HG02798 (cell line): ENCODE measurements around the gene BCL2L12.
"Not testable (repeated sequence)": the region's sequence is repeated elsewhere in the genome, so short reads cannot be mapped to it uniquely, and the experiment has no call there.

ENCODE experiments used
- ATAC-seq: cut with Tn5 transposase; IDR thresholded peaks from one replicate; pipeline ENCODE4 v1.9.1; 2021; ENCODE audit warnings: mild to moderate bottlenecking; ENCODE audit not compliant: unreplicated experiment, poor library complexity

BCL2L12 gene

DNA sequence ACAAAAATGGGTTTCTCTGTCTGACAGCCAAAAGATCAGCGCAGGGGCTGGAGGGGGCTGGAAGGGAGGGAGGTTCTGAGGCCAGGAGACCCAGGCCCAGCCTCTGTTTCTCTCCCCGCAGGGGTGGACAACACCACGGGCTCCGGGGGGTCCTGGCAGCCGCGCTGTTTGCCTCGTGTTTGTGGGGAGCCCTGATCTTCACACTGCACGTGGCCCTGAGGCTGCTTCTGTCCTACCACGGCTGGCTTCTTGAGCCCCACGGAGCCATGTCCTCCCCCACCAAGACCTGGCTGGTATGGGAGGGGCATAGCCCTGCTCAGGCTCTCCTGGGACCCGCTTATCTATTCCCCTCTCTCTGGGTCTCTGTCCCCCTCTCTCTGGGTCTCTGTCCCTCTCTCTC, 34.8 kb downstream of the BCL2L12 start:
- no peak for ATAC-seq

- no peak for ATAC-seq
Measured at GRCh38 chr19:49701271-49701786, 35.6 kb downstream of the BCL2L12 start.

GRCh38 chr19:49704888-49705642, 39.3 kb downstream of the BCL2L12 start:
- ATAC-seq = no peak

GRCh38 chr19:49705919-49706318, 40.2 kb downstream of the BCL2L12 start:
- no peak for ATAC-seq

DNA sequence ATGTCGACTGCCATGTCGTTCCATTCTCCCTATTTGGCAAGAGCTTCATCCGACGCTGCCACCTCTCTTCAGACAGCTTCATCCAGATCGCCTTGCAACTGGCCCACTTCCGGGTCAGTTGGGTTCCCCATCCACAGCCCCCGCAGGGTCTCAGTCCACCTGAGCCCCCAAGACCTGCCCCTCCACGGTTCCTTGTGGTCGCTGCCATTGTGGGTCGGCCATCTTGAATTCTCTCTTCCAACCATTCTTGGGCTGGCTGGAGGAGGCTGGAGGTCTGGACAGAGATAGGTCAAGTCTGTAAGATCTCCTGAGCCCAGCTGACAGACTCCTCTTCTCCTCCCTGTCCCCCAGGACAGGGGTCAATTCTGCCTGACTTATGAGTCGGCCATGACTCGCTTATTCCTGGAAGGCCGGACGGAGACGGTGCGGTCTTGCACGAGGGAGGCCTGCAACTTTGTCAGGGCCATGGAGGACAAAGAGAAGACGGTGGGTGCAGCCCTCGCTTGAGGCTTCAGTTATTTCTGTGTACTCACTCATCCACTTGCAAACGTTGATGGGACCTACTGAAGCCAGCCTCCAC, 44.7 kb downstream of the BCL2L12 start:
- no peak for ATAC-seq

DNA sequence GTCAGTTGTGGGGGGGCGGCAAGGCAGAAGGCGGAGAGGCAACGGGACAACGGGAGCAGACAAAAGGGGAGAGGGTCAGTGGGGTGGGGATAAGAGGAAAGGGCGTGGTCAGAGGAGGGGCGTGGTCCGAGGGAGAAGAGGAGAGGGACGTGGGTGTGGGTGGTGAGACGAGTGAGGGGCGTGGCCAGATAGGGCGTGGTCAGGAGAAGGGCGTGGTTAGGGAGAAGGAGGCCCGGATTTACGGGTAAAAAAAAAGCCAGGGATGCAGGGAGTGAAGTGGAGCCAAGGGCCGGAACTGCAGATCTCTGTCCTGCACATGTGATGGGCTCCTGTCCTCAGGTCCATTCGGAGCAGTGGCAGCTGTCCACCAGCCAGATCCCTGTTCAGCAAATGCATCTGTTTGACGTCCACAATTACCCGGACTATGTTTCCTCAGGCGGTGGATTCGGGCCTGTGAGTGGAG, 46.7 kb downstream of the BCL2L12 start:
- ATAC-seq = no peak

GRCh38 chr19:49713236-49713845, 47.6 kb downstream of the BCL2L12 start:
- no peak for ATAC-seq

DNA sequence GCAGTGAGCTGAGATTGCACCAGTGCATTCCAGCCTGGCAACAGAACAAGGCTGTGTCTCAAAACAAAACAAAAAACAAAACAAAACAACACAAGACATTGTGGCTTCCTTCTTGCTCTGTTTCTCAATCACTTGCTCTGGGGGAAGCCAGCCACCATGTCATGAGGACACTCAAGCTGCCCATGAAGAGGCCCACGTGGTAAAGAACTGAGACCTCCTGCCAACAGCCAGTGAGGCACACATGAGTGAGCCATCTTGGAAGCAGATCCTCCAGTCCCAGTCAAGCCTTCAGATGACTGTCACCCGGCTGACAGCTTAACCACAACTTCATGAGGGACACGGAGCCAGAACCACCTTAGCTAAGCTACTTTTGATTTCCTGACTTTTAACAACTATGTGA, 50.4 kb downstream of the BCL2L12 start:
- ATAC-seq = no peak

GRCh38 chr19:49718511-49718910, 52.8 kb downstream of the BCL2L12 start:
- no peak for ATAC-seq

DNA sequence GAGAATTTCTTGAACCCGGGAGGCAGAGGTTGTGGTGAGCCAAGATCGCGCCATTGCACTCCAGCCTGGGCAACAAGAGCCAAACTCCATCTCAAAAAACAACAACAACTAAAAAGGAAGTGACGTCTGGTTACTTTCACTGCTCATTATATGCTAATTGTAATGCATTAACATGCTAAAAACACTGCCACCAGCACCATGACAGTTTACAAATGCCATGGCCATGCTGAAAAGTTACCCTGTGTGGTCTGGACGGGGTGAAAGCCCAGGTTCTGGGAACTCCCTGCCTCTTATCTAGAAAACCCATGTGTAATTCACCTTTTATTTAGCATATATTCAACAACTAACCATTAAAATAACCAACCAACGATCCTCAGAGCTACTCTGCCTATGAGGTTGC, 53.3 kb downstream of the BCL2L12 start:
- no peak for ATAC-seq

DNA sequence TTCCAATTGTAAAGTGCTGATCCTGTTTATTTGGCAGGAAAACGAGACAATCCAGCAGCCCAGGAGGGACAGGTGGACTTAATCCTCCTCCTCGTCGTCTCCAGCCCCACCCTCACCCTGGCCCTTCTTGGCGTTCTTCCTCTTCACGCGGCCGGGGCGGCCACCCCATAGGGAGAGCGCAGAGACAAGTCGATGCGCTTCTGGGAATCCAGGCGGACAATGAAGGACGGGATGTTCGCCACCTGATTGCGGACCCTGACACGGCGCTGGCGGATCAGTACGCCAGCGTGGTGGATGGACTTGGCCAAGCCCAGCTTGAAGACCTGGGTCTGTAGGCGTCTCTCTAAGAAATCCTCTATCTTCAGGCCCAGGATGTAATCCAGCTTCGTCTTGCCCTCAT, 53.7 kb downstream of the BCL2L12 start:
- ATAC-seq = not testable (repeated sequence)
